HG03342 (cell line): Measurements from ENCODE around the gene CDKN2B-AS1.

Source experiments
- ATAC-seq: cut with Tn5 transposase; IDR thresholded peaks from one replicate; pipeline ENCODE4 v1.9.1; 2021; ENCODE audit warnings: mild to moderate bottlenecking, moderate library complexity; ENCODE audit not compliant: unreplicated experiment

The CDKN2B-AS1 gene

GRCh38 chr9:22147813-22148527 is 153.4 kb downstream of the CDKN2B-AS1 start:
- no peak for ATAC-seq

- ATAC-seq, result no peak
These were observed 153.9 kb downstream of the CDKN2B-AS1 start for GRCh38 chr9:22148528-22148875.

- no peak for ATAC-seq
These were observed 154.5 kb downstream of the CDKN2B-AS1 start for GRCh38 chr9:22148876-22149637.

GRCh38 chr9:22154064-22154463 is 159.5 kb downstream of the CDKN2B-AS1 start:
- ATAC-seq, result no peak

GRCh38 chr9:22156586-22156985 is 162.0 kb downstream of the CDKN2B-AS1 start:
- ATAC-seq, result no peak

- no peak for ATAC-seq
These were observed 162.7 kb downstream of the CDKN2B-AS1 start for GRCh38 chr9:22157276-22157675.

GRCh38 chr9:22157828-22158227 is 163.2 kb downstream of the CDKN2B-AS1 start:
- no peak for ATAC-seq

GRCh38 chr9:22158271-22158670 is 163.7 kb downstream of the CDKN2B-AS1 start:
- no peak for ATAC-seq

GRCh38 chr9:22158927-22159346 is 164.3 kb downstream of the CDKN2B-AS1 start:
- no peak for ATAC-seq

GRCh38 chr9:22159586-22159985 is 165.0 kb downstream of the CDKN2B-AS1 start:
- no peak for ATAC-seq

GRCh38 chr9:22160221-22160620 is 165.6 kb downstream of the CDKN2B-AS1 start:
- no peak for ATAC-seq

GRCh38 chr9:22165144-22165543 is 170.6 kb downstream of the CDKN2B-AS1 start:
- no peak for ATAC-seq

GRCh38 chr9:22169243-22169642 is 174.7 kb downstream of the CDKN2B-AS1 start:
- ATAC-seq, result no peak

- no peak for ATAC-seq
These were observed 175.3 kb downstream of the CDKN2B-AS1 start for GRCh38 chr9:22169727-22170503.
